H1 (cell line): ENCODE results near the gene SRSF8. TPM values are rescaled to one million over a fixed set of nuclear protein-coding genes. Genes with fewer than 3 reads are reported as not detected.

ENCODE experiments used
- CEBPB ChIP-seq: IDR thresholded peaks from 2 replicates; pipeline ENCODE4 v1.6.1; 2012; ENCODE audit warnings: low read depth, low read length
- CHD1 ChIP-seq: IDR thresholded peaks from 2 replicates; pipeline ENCODE4 v1.6.1; 2012; ENCODE audit warnings: low read depth, low read length, improper control_type of control experiment
- CHD7 ChIP-seq: fragments of 300-600 bp; sonication (generic); IDR thresholded peaks from 2 replicates; pipeline ENCODE4 v1.7.1; 2012; ENCODE audit warnings: low read length, moderate library complexity, mild to moderate bottlenecking, inconsistent platforms; ENCODE audit not compliant: insufficient replicate concordance
- polyA plus RNA-seq, 7 experiments: library from polyadenylated mRNA; depleted of rRNA in 3 of 7; stranded (reverse) in 5 of 7; unstranded in 2 of 7; fragments of >200 nt in 5 of 7; fragments of 200-250 nt in 2 of 7; gene quantifications; 1 replicate in 5 of 7; 2 replicates in 1 of 7; 4 replicates in 1 of 7; pipeline versions ENCODE4 v1.2.1 to v1.2.3, GENCODE V29; 2011 to 2013; ENCODE audit warnings: missing spikeins in 2 of 7, mixed read lengths in 2 of 7
- total RNA-seq: library from RNA; stranded (reverse); fragmentation: NEBNext Ultra II Directional; extraction: Animal tissue kit (Norgen Biotek cat#: 25700); gene quantifications from 2 replicates; pipeline ENCODE4 v1.2.1, GENCODE V29; 2021

SRSF8 gene
- total and polyA plus RNA-seq, 2 of the 8 experiments (the other 6 are each of a cell fraction or from before 2014, with no cell fraction given): 13.2 to 18.5 TPM

GRCh38 chr11:95058621-95059020 lies 8.1 kb upstream of the SRSF8 start (continued):
- TF ChIP-seq CHD7 (no peak), CHD1 (no peak), CEBPB (no peak)
- TF ChIP-seq, all 59 proteins: peak for 0
